KBM-7 (cell line): ENCODE data around the gene NBPF14.
A peak's percentile ranks its signal among the peaks of the same experiment; 100 is the strongest.
"Not testable (repeated sequence)": the region's sequence is repeated elsewhere in the genome, so short reads cannot be mapped to it uniquely, and the experiment has no call there.

Source experiments
- DNase-seq: peaks from one replicate; pipeline ENCODE4 v3.0.0-alpha.2; 2015
- in situ Hi-C: fragments of 300-500 bp; cut with MboI; formaldehyde crosslinking; loops from 2 replicates; pipeline ENCODE4 v1.14.3; 2020; ENCODE audit warnings: low sequenced_read_pairs, low pct_unique_long_range_greater_than_20kb, mixed read lengths

NBPF14 gene

GRCh38 chr1:148595911-148596310 lies at the start of gene NBPF14:
Gene NBPF14, minus strand, starts transcription at chr1:148596011. Its CDS starts 294 bp downstream, at chr1:148595717.
- DNase-seq, in situ Hi-C loops: not testable (repeated sequence)

- in situ Hi-C loops, DNase-seq: not testable (repeated sequence)
These were observed 29.6 kb upstream of the NBPF14 start for GRCh38 chr1:148625451-148625850.

- in situ Hi-C loops, DNase-seq: not testable (repeated sequence)
These were observed 22.4 kb upstream of the NBPF14 start for GRCh38 chr1:148618216-148618615.

GRCh38 chr1:148605266-148605665 lies 9.5 kb upstream of the NBPF14 start:
- DNase-seq, in situ Hi-C loops: not testable (repeated sequence)

- DNase-seq, in situ Hi-C loops: not testable (repeated sequence)
These were observed 451 bp downstream of the NBPF14 start for GRCh38 chr1:148595360-148595759.

- DNase-seq, in situ Hi-C loops: not testable (repeated sequence)
These were observed 4.7 kb downstream of the NBPF14 start for GRCh38 chr1:148591098-148591497.

- DNase-seq, in situ Hi-C loops: not testable (repeated sequence)
These were observed 63.7 kb downstream of the NBPF14 start for GRCh38 chr1:148532158-148532557.

GRCh38 chr1:148529101-148529567 lies 66.7 kb downstream of the NBPF14 start:
- DNase-seq: peak; percentile 81
- in situ Hi-C loops: not testable (repeated sequence)

- in situ Hi-C loops, DNase-seq: not testable (repeated sequence)
These were observed 67.2 kb downstream of the NBPF14 start for GRCh38 chr1:148528591-148528990.

GRCh38 chr1:148526587-148526986 lies 69.2 kb downstream of the NBPF14 start:
- DNase-seq, in situ Hi-C loops: not testable (repeated sequence)

GRCh38 chr1:148523205-148524144 lies 72.3 kb downstream of the NBPF14 start:
- in situ Hi-C loops, DNase-seq: not testable (repeated sequence)

- peak; percentile 98 for DNase-seq
- in situ Hi-C loops: not testable (repeated sequence)
These were observed 73.1 kb downstream of the NBPF14 start for GRCh38 chr1:148522561-148523204.

- DNase-seq: peak; percentile 93
- in situ Hi-C loops: not testable (repeated sequence)
These were observed 73.7 kb downstream of the NBPF14 start for GRCh38 chr1:148522072-148522471.

- DNase-seq, in situ Hi-C loops: not testable (repeated sequence)
These were observed 81.5 kb downstream of the NBPF14 start for GRCh38 chr1:148514310-148514709.

- in situ Hi-C loops, DNase-seq: not testable (repeated sequence)
These were observed 83.1 kb downstream of the NBPF14 start for GRCh38 chr1:148512571-148513184.

- DNase-seq, in situ Hi-C loops: not testable (repeated sequence)
These were observed 101.9 kb downstream of the NBPF14 start for GRCh38 chr1:148493933-148494332.

- DNase-seq, in situ Hi-C loops: not testable (repeated sequence)
These were observed 112.8 kb downstream of the NBPF14 start, which contains the start of gene PPIAL4G for GRCh38 chr1:148483029-148483428. Gene PPIAL4G, minus strand, starts transcription at chr1:148483302. Its CDS starts 50 bp downstream, at chr1:148483252.
